Type B pancreatic cell (in vitro differentiated cells): Measurements from ENCODE around the gene DOHH. TPM values are rescaled to one million over a fixed set of nuclear protein-coding genes. Genes with fewer than 3 reads are reported as not detected.

Source experiments
- DNase-seq: peaks from one replicate; pipeline ENCODE4 v3.0.0; 2021; ENCODE audit warnings: mixed read lengths; ENCODE audit not compliant: unreplicated experiment; ENCODE audit errors: extremely low spot score
- H3K27ac Mint-ChIP-seq: 2 replicates; pipeline ENCODE4 v1.8.0; 2021; ENCODE audit warnings: mild to moderate bottlenecking, mixed read lengths
- H3K27me3 Mint-ChIP-seq: 2 replicates; pipeline ENCODE4 v1.8.0; 2021; ENCODE audit warnings: mixed read lengths
- H3K36me3 Mint-ChIP-seq: 2 replicates; pipeline ENCODE4 v1.8.0; 2021; ENCODE audit warnings: mixed read lengths
- H3K4me1 Mint-ChIP-seq: one replicate; pipeline ENCODE4 v1.8.0; 2021; ENCODE audit warnings: mixed read lengths; ENCODE audit not compliant: unreplicated experiment
- H3K4me3 Mint-ChIP-seq: 2 replicates; pipeline ENCODE4 v1.8.0; 2021; ENCODE audit warnings: mild to moderate bottlenecking, mixed read lengths
- H3K9me3 Mint-ChIP-seq: 2 replicates; pipeline ENCODE4 v1.8.0; 2021; ENCODE audit warnings: mixed read lengths
- CTCF ChIP-seq: fragments of 200-600 bp; sonication (generic); conservative IDR thresholded peaks from 2 replicates; pipeline ENCODE4 v1.5.0; 2021; ENCODE audit warnings: antibody characterized with exemption, mild to moderate bottlenecking
- total RNA-seq: library from RNA; stranded (reverse); gene quantifications from 2 replicates; pipeline ENCODE4 v1.2.1, GENCODE V29; 2021; ENCODE audit warnings: low replicate concordance

DOHH gene
- total RNA-seq, 1 donor from 2014 or later: 10.8 TPM

GRCh38 chr19:3524078-3524842, 23.8 kb upstream of the DOHH start:
- no peaks in the 10 kb centered on the region for H3K27me3 Mint-ChIP-seq
- no peak overlapping the region for H3K27ac Mint-ChIP-seq
- no peak overlapping the region for H3K4me3 Mint-ChIP-seq
- H3K9me3 Mint-ChIP-seq: no peaks in the 10 kb centered on the region
- no peaks in the 10 kb centered on the region for H3K4me1 Mint-ChIP-seq
- DNase-seq: no peak
- H3K36me3 Mint-ChIP-seq: peaks cover 5% of the 10 kb centered on the region
- TF ChIP-seq CTCF: no peak

GRCh38 chr19:3523361-3524077, 23.0 kb upstream of the DOHH start:
- no peak for TF ChIP-seq CTCF
- Mint-ChIP-seq H3K9me3 (no peaks in the 10 kb centered on the region), H3K27ac (no peak overlapping the region), H3K27me3 (no peaks in the 10 kb centered on the region), H3K4me1 (no peaks in the 10 kb centered on the region), H3K4me3 (no peak overlapping the region), H3K36me3 (peaks cover 5% of the 10 kb centered on the region)
- no peak for DNase-seq

- H3K9me3 Mint-ChIP-seq: no peaks in the 10 kb centered on the region
- no peak for TF ChIP-seq CTCF
- no peaks in the 10 kb centered on the region for H3K27me3 Mint-ChIP-seq
- H3K4me1 Mint-ChIP-seq: no peaks in the 10 kb centered on the region
- no peak for DNase-seq
- peaks cover 5% of the 10 kb centered on the region for H3K36me3 Mint-ChIP-seq
- no peak overlapping the region for H3K27ac Mint-ChIP-seq
- H3K4me3 Mint-ChIP-seq: no peak overlapping the region
Measured at GRCh38 chr19:3522421-3523360, 22.2 kb upstream of the DOHH start.

- no peak for DNase-seq
- TF ChIP-seq CTCF: no peak
- Mint-ChIP-seq H3K36me3 (peaks cover 5% of the 10 kb centered on the region), H3K4me3 (peak overlapping the region; percentile 51), H3K27ac (peak overlapping the region; percentile 97), H3K4me1 (no peaks in the 10 kb centered on the region), H3K9me3 (no peaks in the 10 kb centered on the region), H3K27me3 (no peaks in the 10 kb centered on the region)
Measured at GRCh38 chr19:3521104-3521445, 20.6 kb upstream of the DOHH start.

- Mint-ChIP-seq H3K27ac (peak overlapping the region; percentile 97), H3K27me3 (no peaks in the 10 kb centered on the region), H3K4me3 (peak overlapping the region; percentile 51), H3K4me1 (no peaks in the 10 kb centered on the region), H3K36me3 (peaks cover 5% of the 10 kb centered on the region), H3K9me3 (no peaks in the 10 kb centered on the region)
- peak; percentile 22 for TF ChIP-seq CTCF
- DNase-seq: no peak
Measured at GRCh38 chr19:3520166-3521103, 20.0 kb upstream of the DOHH start.
